Panc1 (cell line): ENCODE measurements around the gene TBX5. TPM values are rescaled to one million over a fixed set of nuclear protein-coding genes. Genes with fewer than 3 reads are reported as not detected.

Experiments used
- ATAC-seq: fragments of 200-7000 bp; cut with Tn5 transposase; 2 replicates; pipeline ENCODE4 v1.9.1; 2020; ENCODE audit warnings: mild to moderate bottlenecking, moderate library complexity
- BruUV-seq: library from RNA; stranded (reverse); fragments of 400-500 nt; replicated peaks from 2 replicates; lab custom pipeline; 2021; lab: Mats Ljungman, UMichigan
- CTCF ChIA-PET: fragments of 300-600 bp; sonication (Branson Sonifier 250); formaldehyde crosslinking; loops from one replicate; lab custom pipeline; 2022; ENCODE audit warnings: antibody characterized with exemption; lab: Charles Lee
- POLR2A ChIA-PET: fragments of 300-600 bp; sonication (Branson Sonifier 250); formaldehyde crosslinking; loops from one replicate; lab custom pipeline; 2022; ENCODE audit warnings: antibody characterized with exemption; lab: Charles Lee
- DNase-seq: peaks from one replicate; pipeline ENCODE4 v3.0.0-alpha.2; 2010; ENCODE audit warnings: low read depth, low spot score
- H3K27ac ChIP-seq: 2 replicates; pipeline ENCODE4 v1.5.1; 2011; ENCODE audit warnings: mild to moderate bottlenecking, low read length, inconsistent platforms
- H3K27me3 ChIP-seq: fragments of 200-500 bp; sonication (Bioruptor generic); 2 replicates; pipeline ENCODE4 v1.6.0; 2014; ENCODE audit warnings: low read length, inconsistent platforms; ENCODE audit not compliant: control insufficient read depth, insufficient read depth
- H3K36me3 ChIP-seq: fragments of 200-500 bp; sonication (Bioruptor generic); 2 replicates; pipeline ENCODE4 v1.5.1; 2014; ENCODE audit warnings: inconsistent platforms, mild to moderate bottlenecking, low read length, moderate library complexity; ENCODE audit not compliant: control insufficient read depth, insufficient read depth
- H3K4me1 ChIP-seq: 2 replicates; pipeline ENCODE4 v1.5.1; 2011; ENCODE audit warnings: inconsistent platforms, mild to moderate bottlenecking, low read length, moderate library complexity; ENCODE audit not compliant: control insufficient read depth, insufficient read depth
- H3K4me3 ChIP-seq, 2 experiments: 2 replicates each; pipeline ENCODE4 v1.5.1; 2011 to 2012; ENCODE audit warnings: low read depth in 2 of 2, low read length in 2 of 2, mild to moderate bottlenecking in 2 of 2, inconsistent platforms in 1 of 2, moderate library complexity in 1 of 2
- H3K9me3 ChIP-seq: fragments of 200-500 bp; sonication (Bioruptor generic); 2 replicates; pipeline ENCODE4 v1.5.1; 2014; ENCODE audit warnings: low read depth, mild to moderate bottlenecking, inconsistent platforms, low read length, moderate library complexity; ENCODE audit not compliant: control insufficient read depth, insufficient read depth
- POLR2AphosphoS5 ChIP-seq: IDR thresholded peaks from 2 replicates; pipeline ENCODE4 v1.6.1; 2012; ENCODE audit warnings: mild to moderate bottlenecking, low read depth, low read length, moderate library complexity
- SIN3A ChIP-seq: IDR thresholded peaks from 2 replicates; pipeline ENCODE4 v1.6.1; 2012; ENCODE audit warnings: low read depth, mild to moderate bottlenecking, low read length, moderate library complexity, borderline replicate concordance; ENCODE audit not compliant: insufficient read depth
- TCF7L2 ChIP-seq: IDR thresholded peaks from 2 replicates; pipeline ENCODE4 v1.6.1; 2011; ENCODE audit warnings: mild to moderate bottlenecking, low read depth, low read length, inconsistent platforms
- in situ Hi-C: cut with HindIII; loops from 2 replicates; pipeline ENCODE4 v1.10.0; 2016; ENCODE audit warnings: low sequenced_read_pairs, low pct_unique_long_range_greater_than_20kb
- intact Hi-C: fragments of 100-400 bp; cut with micrococcal nuclease; formaldehyde crosslinking; loops from one replicate; pipeline ENCODE4 v1.10.0; 2022; ENCODE audit not compliant: unreplicated experiment
- total RNA-seq: library from RNA; stranded (reverse); gene quantifications from one replicate; pipeline ENCODE4 v1.2.1, GENCODE V29; 2021; ENCODE audit not compliant: unreplicated experiment
- TF ChIP-seq, protein P1 (sequence below): fragments of 450-650 bp; IDR thresholded peaks from 2 replicates; pipeline ENCODE4 v1.5.1; 2017; ENCODE audit warnings: mild to moderate bottlenecking
- TF ChIP-seq, protein P2 (sequence below), 2 experiments: IDR thresholded peaks; 2 replicates each; pipeline ENCODE4 v1.6.1; 2011 to 2012; ENCODE audit warnings: low read depth in 2 of 2, control low read depth in 1 of 2, low read length in 1 of 2, mild to moderate bottlenecking in 1 of 2, moderate library complexity in 1 of 2; ENCODE audit not compliant: insufficient read depth in 1 of 2

The TBX5 gene
- total RNA-seq, 1 experiment from 2014 or later, result not detected

DNA sequence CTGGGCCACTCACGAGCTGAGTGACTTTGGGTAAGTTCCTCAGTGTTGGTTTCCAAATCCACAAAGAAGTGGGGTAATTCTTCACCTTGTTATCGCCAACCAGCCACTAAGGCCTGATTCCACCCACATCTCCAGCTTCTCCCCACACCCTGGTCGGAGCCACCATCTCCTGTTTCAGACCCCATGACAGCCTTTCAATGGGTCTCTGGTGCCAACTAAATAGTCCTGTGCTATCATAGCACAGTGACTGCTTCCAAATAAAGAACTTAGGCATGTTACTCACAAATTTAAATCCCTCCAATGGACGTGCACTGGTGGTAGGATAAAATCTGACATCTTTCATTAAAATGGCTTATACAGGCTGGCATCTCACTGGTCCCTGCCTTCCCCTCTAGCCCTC is 44.0 kb downstream of the TBX5 start:
- Histone ChIP-seq H3K9me3 (no peaks in the 10 kb centered on the region), H3K4me1 (no peaks in the 10 kb centered on the region), H3K27me3 (no peaks in the 10 kb centered on the region), H3K4me3 (no peak overlapping the region), H3K36me3 (no peaks in the 10 kb centered on the region), H3K27ac (no peak overlapping the region)
- DNase-seq, result no peak
- CTCF ChIA-PET, result no interaction called here
- POLR2A ChIA-PET, result no interaction called here
- intact Hi-C loops, result no loop called here
- TF ChIP-seq, protein P1, sequence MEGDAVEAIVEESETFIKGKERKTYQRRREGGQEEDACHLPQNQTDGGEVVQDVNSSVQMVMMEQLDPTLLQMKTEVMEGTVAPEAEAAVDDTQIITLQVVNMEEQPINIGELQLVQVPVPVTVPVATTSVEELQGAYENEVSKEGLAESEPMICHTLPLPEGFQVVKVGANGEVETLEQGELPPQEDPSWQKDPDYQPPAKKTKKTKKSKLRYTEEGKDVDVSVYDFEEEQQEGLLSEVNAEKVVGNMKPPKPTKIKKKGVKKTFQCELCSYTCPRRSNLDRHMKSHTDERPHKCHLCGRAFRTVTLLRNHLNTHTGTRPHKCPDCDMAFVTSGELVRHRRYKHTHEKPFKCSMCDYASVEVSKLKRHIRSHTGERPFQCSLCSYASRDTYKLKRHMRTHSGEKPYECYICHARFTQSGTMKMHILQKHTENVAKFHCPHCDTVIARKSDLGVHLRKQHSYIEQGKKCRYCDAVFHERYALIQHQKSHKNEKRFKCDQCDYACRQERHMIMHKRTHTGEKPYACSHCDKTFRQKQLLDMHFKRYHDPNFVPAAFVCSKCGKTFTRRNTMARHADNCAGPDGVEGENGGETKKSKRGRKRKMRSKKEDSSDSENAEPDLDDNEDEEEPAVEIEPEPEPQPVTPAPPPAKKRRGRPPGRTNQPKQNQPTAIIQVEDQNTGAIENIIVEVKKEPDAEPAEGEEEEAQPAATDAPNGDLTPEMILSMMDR, result no peak
- TF ChIP-seq POLR2AphosphoS5 (no peak), TCF7L2 (no peak), SIN3A (no peak)
- TF ChIP-seq, protein P2, sequence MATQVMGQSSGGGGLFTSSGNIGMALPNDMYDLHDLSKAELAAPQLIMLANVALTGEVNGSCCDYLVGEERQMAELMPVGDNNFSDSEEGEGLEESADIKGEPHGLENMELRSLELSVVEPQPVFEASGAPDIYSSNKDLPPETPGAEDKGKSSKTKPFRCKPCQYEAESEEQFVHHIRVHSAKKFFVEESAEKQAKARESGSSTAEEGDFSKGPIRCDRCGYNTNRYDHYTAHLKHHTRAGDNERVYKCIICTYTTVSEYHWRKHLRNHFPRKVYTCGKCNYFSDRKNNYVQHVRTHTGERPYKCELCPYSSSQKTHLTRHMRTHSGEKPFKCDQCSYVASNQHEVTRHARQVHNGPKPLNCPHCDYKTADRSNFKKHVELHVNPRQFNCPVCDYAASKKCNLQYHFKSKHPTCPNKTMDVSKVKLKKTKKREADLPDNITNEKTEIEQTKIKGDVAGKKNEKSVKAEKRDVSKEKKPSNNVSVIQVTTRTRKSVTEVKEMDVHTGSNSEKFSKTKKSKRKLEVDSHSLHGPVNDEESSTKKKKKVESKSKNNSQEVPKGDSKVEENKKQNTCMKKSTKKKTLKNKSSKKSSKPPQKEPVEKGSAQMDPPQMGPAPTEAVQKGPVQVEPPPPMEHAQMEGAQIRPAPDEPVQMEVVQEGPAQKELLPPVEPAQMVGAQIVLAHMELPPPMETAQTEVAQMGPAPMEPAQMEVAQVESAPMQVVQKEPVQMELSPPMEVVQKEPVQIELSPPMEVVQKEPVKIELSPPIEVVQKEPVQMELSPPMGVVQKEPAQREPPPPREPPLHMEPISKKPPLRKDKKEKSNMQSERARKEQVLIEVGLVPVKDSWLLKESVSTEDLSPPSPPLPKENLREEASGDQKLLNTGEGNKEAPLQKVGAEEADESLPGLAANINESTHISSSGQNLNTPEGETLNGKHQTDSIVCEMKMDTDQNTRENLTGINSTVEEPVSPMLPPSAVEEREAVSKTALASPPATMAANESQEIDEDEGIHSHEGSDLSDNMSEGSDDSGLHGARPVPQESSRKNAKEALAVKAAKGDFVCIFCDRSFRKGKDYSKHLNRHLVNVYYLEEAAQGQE (IDR thresholded peaks at IDR 0.05; ENCODE audit: insufficient read depth in 1 of 2, low read depth in 2 of 2, low read length in 1 of 2), result no peak
- ATAC-seq, result no peak
- in situ Hi-C loops, result no loop called here
- no TSS peak for BruUV-seq

DNA sequence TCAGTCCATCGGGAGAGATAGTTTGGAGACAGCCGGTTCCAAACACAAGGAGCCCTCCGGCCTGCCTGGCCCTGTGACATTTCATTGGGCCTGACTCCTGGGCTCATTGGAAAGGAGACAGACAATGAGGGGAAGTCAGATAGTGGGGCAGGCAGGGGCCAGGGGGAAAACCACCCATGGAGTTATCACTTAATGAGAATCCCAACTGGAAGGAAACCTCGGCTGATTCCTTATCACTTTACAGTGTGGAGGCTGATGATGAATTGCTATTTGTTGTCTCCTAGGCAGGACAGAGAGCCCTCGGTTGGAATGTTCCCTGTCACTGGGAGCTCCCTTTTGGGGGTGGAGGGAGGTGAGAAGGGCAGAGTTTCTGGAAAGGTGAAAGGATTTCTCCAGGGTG is 44.4 kb downstream of the TBX5 start:
- ChIA-PET CTCF (no interaction called here), POLR2A (no interaction called here)
- ATAC-seq, result no peak
- no peak for DNase-seq
- Histone ChIP-seq H3K27me3 (no peaks in the 10 kb centered on the region), H3K36me3 (no peaks in the 10 kb centered on the region), H3K4me1 (no peaks in the 10 kb centered on the region), H3K4me3 (no peak overlapping the region), H3K27ac (no peak overlapping the region), H3K9me3 (no peaks in the 10 kb centered on the region)
- intact Hi-C loops, result no loop called here
- no peak for TF ChIP-seq TCF7L2
- BruUV-seq, result no TSS peak
- in situ Hi-C loops, result no loop called here

GRCh38 chr12:114360485-114360884 is 45.5 kb downstream of the TBX5 start:
- BruUV-seq, result no TSS peak
- CTCF ChIA-PET, result no interaction called here

More at GRCh38 chr12:114360485-114360884, 45.5 kb downstream of the TBX5 start:
- Histone ChIP-seq H3K4me3 (no peak overlapping the region), H3K27ac (no peak overlapping the region), H3K36me3 (no peaks in the 10 kb centered on the region), H3K4me1 (no peaks in the 10 kb centered on the region), H3K9me3 (no peaks in the 10 kb centered on the region), H3K27me3 (no peaks in the 10 kb centered on the region)
- in situ Hi-C loops, result no loop called here
- DNase-seq, result no peak
- ATAC-seq, result no peak
- POLR2A ChIA-PET, result no interaction called here
- intact Hi-C loops, result no loop called here
- TF ChIP-seq TCF7L2, result no peak
